Kidney capillary endothelial cell (primary cell): ENCODE data around the gene VMAC.
A peak's percentile ranks its signal among the peaks of the same experiment; 100 is the strongest.
"Not testable (repeated sequence)": the region's sequence is repeated elsewhere in the genome, so short reads cannot be mapped to it uniquely, and the experiment has no call there.

Experiments used
- DNase-seq: peaks from one replicate; pipeline ENCODE4 v3.0.0-alpha.2; 2018; ENCODE audit warnings: low spot score

The VMAC gene

GRCh38 chr19:5884065-5884811, 20.4 kb upstream of the VMAC start:
- DNase-seq, result not testable (repeated sequence)

- DNase-seq, result no peak
Measured at GRCh38 chr19:5889288-5889971, 15.2 kb upstream of the VMAC start.

GRCh38 chr19:5890099-5890498, 14.6 kb upstream of the VMAC start:
- DNase-seq, result no peak

- no peak for DNase-seq
Measured at GRCh38 chr19:5891572-5891937, 13.1 kb upstream of the VMAC start.

GRCh38 chr19:5891938-5892771, 12.5 kb upstream of the VMAC start:
- no peak for DNase-seq

GRCh38 chr19:5892772-5893275, 11.8 kb upstream of the VMAC start:
- DNase-seq, result no peak

- DNase-seq, result no peak
Measured at GRCh38 chr19:5893296-5893903, 11.3 kb upstream of the VMAC start.

GRCh38 chr19:5893907-5894703, 10.6 kb upstream of the VMAC start:
- no peak for DNase-seq

- DNase-seq, result no peak
Measured at GRCh38 chr19:5894704-5895349, 9.8 kb upstream of the VMAC start.

- DNase-seq, result no peak
Measured at GRCh38 chr19:5895409-5895808, 9.3 kb upstream of the VMAC start.

GRCh38 chr19:5895890-5896289, 8.8 kb upstream of the VMAC start:
- no peak for DNase-seq

GRCh38 chr19:5896365-5897076, 8.2 kb upstream of the VMAC start:
- no peak for DNase-seq

GRCh38 chr19:5897189-5897969, 7.3 kb upstream of the VMAC start:
- DNase-seq, result no peak

- DNase-seq, result no peak
Measured at GRCh38 chr19:5899728-5900526, 4.7 kb upstream of the VMAC start.

GRCh38 chr19:5900976-5901375, 3.7 kb upstream of the VMAC start:
- DNase-seq, result no peak

- peak; percentile 14 for DNase-seq
Measured at GRCh38 chr19:5903056-5903623, 1.5 kb upstream of the VMAC start.

GRCh38 chr19:5903624-5904351, 884 bp upstream of the VMAC start, which contains the start of gene NDUFA11:
NDUFA11 (minus strand) TSS chr19:5903790; CDS start chr19:5903708, 82 bp downstream.
- DNase-seq, result peak; percentile 92
